Heart left ventricle (tissue), 13 donors: ENCODE data around the gene TTC23.

Source experiments
- CTCF ChIP-seq, 12 donors: fragments of 200-600 bp; sonication (generic) in 4 of 12; IDR thresholded peaks; one replicate each; pipeline versions ENCODE4 v1.5.0 to v1.8.0; 2018 to 2022; ENCODE audit warnings: antibody characterized with exemption in 12 of 12, mild to moderate bottlenecking in 5 of 12
- POLR2A ChIP-seq, 2 donors: fragments of 450-650 bp; IDR thresholded peaks; one replicate each; pipeline ENCODE4 v1.6.1; 2017; ENCODE audit warnings: antibody characterized with exemption in 2 of 2, mild to moderate bottlenecking in 2 of 2, moderate library complexity in 2 of 2
- donor health status: ischemic (EF 13 %, LVEDD 7.1; RV severe dilation, severe dysfunction).
- donor health status: DM: no; HTN: yes; CAD: no.
- donor health status: DM: no; HTN: no; CAD: no.
- donor health status: ischemic (EF 25% LVEDD 6.9; RV normal size, moderate dysfunction).
- donor health status: ischemic (EF 25% LVEDD 5.7; RV mildly dilated, moderate dysfunction).
- donor health status: ischemic (EF 35%, LVEDD 5.7; RV mildly dilated, moderate dysfunction).
- donor health status: nonischemic (EF 11% LVEDD 7.7; RV severe dilation, severe dysfunction).
- donor health status: DM: yes; HTN: yes; CAD: no.
- donor health status: PGD.
- donor health status: ischemic (EF 29% LVEDD 5.4; RV normal size, mild dysfunction).
- donor health status: nonischemic (EF 23%, LVEDD 6.1; RV moderate dilation, normal function).

GRCh38 chr15:99101501-99101900 lies 147.9 kb downstream of the TTC23 start:
- TF ChIP-seq CTCF (IDR thresholded peaks at IDR 0.05), result no peak
- no peak for TF ChIP-seq POLR2A (IDR thresholded peaks at IDR 0.05)
